HG02642 (cell line): ENCODE results near the gene NEFH.
"Not testable (repeated sequence)": the region's sequence is repeated elsewhere in the genome, so short reads cannot be mapped to it uniquely, and the experiment has no call there.

Experiments
- ATAC-seq: cut with Tn5 transposase; IDR thresholded peaks from one replicate; pipeline ENCODE4 v1.9.1; 2021; ENCODE audit warnings: mild to moderate bottlenecking; ENCODE audit not compliant: unreplicated experiment, poor library complexity

NEFH gene

GRCh38 chr22:29479417-29480261, at the start of gene NEFH:
Gene NEFH, plus strand, starts transcription at chr22:29480218. Its CDS starts 45 bp downstream, at chr22:29480263.
- ATAC-seq = no peak

- no peak for ATAC-seq
These were observed 48.0 kb upstream of the NEFH start for GRCh38 chr22:29431986-29432385.

DNA sequence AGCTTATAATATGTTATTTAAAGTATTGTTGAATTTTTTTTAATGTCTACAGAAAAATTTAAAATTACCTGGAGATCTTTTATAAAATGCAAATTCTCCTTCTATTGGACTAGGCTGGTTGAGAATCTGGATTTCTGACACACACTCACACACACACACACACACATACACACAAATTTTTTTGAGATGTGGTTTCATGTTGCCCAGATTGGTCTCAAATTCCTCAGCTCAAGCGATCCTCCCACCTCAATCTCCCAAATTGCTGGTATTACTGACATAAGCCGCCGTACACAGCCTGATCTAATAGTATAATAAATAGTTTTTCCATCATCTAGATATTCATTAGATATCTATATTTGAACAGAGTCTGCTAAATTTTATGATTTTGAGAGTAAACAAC, 46.2 kb upstream of the NEFH start:
- no peak for ATAC-seq

- ATAC-seq = no peak
These were observed 45.7 kb upstream of the NEFH start for GRCh38 chr22:29434288-29434687.

DNA sequence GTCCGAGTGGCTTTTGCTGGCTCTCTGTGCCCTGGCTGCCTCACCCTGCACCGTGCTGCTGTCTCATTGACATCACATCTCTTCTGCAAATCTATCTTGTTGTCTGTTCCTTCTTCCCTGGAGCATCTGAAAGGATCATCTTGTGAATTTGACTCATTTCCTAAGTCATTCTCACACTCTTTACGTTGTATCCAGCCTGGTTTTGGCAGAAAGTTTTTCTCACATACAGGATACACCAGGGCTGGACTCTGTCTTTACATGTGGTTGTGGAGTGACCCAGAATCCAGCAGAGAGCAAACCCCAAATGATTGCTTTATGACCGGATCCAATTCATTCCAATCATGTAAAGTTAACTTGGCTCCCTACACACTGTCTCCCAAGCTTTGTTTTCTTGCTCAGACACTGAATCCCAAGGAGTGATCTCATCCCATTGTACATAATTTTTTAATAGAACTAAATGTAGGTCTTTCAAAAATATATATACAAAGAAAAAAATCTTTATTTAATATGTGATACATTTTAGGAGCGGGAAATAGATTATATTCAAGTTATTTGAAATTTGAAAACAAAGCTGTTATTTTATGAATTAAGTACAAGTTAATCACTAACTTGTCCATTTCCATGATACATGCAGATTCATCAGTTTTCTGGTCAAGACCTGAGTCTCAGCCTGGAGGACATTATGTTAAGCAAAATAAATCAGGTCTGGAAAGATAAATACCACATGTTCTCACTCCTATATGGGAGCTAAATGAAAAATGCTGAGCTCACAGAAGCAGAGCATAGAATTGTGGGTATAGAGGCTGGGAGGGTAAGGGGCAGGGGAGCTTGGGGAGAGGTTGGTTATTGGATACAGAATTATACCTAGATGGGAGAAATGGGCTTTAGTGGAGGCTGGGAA, 44.5 kb upstream of the NEFH start:
- ATAC-seq = no peak

DNA sequence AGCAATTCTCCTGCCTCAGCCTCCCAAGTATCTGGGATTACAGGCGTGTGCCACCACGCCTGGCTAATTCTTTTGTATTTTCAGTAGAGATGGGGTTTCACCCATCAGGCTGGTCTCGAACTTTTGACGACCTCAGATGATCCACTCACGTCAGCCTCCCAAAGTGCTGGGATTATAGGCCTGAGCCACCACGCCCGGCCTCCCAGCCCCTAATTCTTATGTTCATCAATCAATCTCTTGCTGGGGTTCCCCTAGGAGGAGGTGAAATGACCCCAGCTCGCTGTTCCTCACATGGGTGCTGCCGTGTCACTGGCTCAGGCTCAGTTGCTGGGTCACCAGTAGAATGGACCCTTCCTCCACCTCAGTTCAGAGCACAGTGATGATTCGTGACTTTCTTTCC, 41.7 kb upstream of the NEFH start, which contains the start of gene RFPL1:
Gene RFPL1 (plus strand): TSS at position 301 of the 400 bp plus-strand sequence.
- ATAC-seq = not testable (repeated sequence)

- no peak for ATAC-seq
These were observed 37.0 kb upstream of the NEFH start for GRCh38 chr22:29442976-29443375.

- no peak for ATAC-seq
These were observed 36.6 kb upstream of the NEFH start for GRCh38 chr22:29443452-29443851.

DNA sequence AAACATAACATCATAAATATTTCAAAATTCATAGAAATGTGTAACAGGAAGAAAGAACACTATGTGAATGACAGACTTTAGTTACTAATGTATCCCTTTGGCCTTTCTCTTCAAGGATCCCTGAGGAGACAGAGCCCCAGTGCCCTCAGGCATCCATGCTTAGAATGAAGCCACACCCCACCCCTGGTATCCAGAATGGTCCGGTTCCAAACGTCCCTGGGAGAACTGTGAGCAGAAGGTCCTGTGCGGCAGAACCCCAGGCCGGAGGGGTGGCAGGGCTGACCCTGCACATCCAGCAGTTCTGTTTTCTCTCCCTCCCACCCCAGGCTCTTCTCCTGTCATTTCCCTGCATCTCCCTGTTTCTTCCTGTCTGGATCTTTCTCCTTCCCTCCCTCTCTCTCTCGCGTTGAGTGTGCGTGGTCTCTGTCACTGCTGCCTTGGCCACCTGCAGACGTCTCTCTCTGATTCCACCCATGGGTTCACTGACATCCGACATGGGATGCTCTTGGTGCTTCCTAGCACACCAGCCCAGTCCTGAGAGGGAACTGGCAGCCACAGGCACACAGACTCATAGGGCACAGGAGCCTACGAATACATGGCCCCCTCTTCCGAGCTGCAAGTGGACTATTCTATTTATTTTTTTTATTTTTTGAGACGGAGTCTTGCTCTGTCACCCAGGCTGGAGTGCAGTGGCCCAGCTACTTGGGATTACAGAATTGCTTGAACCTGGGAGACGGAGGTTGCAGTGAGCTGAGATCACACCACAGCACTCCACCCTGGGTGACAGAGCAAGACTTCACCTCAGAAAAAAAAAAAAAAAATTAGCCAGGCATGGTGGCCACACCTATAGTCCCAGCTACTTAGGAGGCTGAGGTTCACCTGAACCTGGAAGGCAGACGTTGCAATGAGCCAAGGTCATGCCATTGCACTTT, 35.9 kb upstream of the NEFH start:
- ATAC-seq = no peak

- ATAC-seq = no peak
These were observed 34.5 kb upstream of the NEFH start for GRCh38 chr22:29445508-29445907.

GRCh38 chr22:29447906-29448305, 32.1 kb upstream of the NEFH start:
- ATAC-seq = no peak

- ATAC-seq = no peak
These were observed 30.6 kb upstream of the NEFH start for GRCh38 chr22:29449296-29449875.

GRCh38 chr22:29450222-29450621, 29.8 kb upstream of the NEFH start:
- ATAC-seq = no peak

DNA sequence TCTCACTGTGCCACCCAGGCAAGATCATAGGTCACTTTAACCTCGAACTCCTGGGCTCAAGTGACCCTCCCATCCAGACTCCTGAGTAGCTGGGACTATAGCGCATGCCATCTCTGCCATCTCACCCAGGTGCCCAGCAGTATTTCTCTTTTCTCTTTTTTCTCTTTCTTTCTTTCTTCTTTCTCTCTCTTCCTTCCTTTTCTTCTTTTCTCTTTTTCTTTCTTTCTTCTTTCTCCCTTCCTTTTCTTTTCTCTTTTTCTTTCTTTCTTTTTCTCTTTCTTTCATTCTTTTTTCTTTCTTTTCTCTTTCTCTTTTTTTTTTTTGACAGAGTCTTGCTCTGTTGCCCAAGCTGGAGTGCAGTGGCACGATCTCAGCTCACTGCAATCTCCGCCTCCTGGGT, 28.2 kb upstream of the NEFH start:
- no peak for ATAC-seq

DNA sequence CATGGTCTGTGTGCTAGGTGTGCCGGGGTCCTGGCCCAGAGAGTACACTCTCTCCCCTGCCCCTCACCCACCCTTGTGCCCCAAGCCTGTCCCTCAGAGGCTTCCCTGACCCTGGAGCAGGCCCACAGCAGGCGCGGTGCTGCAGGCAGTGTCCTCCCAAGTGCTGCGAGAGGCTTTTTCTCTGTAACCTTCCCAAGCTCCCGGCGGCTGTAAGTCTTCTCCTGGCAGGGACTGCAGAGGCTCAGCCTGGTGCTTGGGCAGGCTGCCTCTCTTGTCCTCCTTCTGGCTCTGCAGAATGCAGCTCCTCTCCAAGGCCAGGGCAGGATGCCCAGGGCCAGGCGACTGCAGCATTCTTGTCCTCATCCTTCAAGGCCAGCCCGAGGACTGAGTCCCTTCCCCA, 25.7 kb upstream of the NEFH start:
- no peak for ATAC-seq

DNA sequence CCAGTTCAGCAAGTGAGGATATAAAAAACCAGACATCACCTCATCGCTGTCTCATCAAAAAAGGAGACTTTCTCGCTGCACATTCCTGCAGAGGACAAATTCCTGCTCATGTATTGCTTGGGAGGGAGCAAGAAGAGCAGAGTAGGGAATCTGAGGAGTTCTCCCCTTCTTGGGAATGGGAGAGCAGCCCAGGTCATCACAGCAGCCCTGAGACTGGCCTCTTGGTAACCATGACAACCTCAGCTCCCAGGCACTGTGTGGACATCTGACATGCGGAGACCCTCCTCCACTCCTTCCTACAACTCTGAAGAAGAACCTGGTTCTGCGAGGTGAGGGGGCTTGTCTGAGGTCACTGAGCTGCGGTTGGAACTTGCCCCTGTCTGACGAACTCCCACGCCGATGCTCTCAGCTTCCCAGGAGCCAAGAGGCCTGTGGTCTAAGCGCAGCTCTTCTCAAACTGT, 23.8 kb upstream of the NEFH start:
- ATAC-seq = no peak

GRCh38 chr22:29457730-29458129, 22.3 kb upstream of the NEFH start:
- ATAC-seq = no peak

GRCh38 chr22:29458551-29458950, 21.5 kb upstream of the NEFH start:
- ATAC-seq = no peak

DNA sequence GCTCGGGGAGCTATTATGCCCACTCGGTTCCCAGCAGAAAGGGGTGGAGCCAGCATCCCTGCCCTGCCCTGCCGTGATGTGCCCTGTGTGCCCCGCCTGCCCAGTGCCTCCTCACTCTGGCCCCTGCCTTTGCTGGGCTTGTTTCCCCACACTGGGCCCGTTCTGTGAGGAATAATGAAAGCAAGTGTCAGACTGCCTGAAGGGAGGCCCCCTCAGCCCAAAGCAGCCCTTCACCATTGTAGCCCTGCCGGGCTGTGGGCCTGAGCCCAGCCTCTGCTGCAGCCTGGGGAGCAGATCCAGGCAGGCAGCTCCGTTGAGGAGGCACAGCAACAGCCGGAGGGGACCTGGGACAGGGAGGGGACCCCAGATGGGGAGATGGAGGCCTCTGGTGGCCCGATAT, 20.2 kb upstream of the NEFH start:
- no peak for ATAC-seq

GRCh38 chr22:29461263-29461662, 18.8 kb upstream of the NEFH start:
- no peak for ATAC-seq
